LNCaP clone FGC (cell line): ENCODE data around the gene NUAK1.
"Not testable (repeated sequence)": the region's sequence is repeated elsewhere in the genome, so short reads cannot be mapped to it uniquely, and the experiment has no call there.

Experiments
- DNase-seq: peaks from one replicate; pipeline ENCODE4 v3.0.0-alpha.2; 2011; ENCODE audit warnings: low read depth
- H3K4me3 ChIP-seq: 2 replicates; pipeline ENCODE4 v1.5.1; 2011; ENCODE audit warnings: mild to moderate bottlenecking, low read depth, low read length, control low read depth
- CTCF ChIP-seq: IDR thresholded peaks from 2 replicates; pipeline ENCODE4 v1.5.1; 2012; ENCODE audit warnings: mild to moderate bottlenecking; ENCODE audit not compliant: control insufficient read depth, insufficient read depth; ENCODE audit errors: extremely low read depth

NUAK1 gene

GRCh38 chr12:106023039-106023438, 115.7 kb downstream of the NUAK1 start:
- TF ChIP-seq CTCF = no peak
- H3K4me3 ChIP-seq = no peak overlapping the region
- DNase-seq = no peak

- H3K4me3 ChIP-seq = no peak overlapping the region
- no peak for DNase-seq
- no peak for TF ChIP-seq CTCF
These were observed 116.2 kb downstream of the NUAK1 start for GRCh38 chr12:106022568-106023012.

DNA sequence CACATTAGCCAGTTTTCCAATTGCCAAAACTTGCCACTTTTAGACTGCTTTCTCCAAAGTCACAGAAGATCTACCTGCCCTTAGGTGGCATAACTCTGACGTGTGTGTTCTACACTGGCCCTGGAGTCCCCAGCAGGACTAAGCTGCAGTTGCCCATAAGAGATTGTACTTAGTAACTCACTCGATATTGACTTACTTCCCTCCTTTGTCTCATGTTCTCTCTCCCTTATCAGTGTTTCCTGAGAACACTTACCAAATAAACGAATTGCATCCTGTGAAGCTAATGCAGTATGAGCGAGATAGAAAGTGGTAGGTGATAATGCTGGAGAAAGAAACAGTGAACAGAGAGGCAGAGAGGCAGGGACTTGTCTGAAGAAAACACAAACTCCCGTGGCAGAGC, 117.2 kb downstream of the NUAK1 start:
- no peak for DNase-seq
- TF ChIP-seq CTCF = no peak
- H3K4me3 ChIP-seq = no peak overlapping the region

GRCh38 chr12:106020736-106021135, 118.0 kb downstream of the NUAK1 start:
- DNase-seq = no peak
- TF ChIP-seq CTCF = no peak
- no peak overlapping the region for H3K4me3 ChIP-seq

DNA sequence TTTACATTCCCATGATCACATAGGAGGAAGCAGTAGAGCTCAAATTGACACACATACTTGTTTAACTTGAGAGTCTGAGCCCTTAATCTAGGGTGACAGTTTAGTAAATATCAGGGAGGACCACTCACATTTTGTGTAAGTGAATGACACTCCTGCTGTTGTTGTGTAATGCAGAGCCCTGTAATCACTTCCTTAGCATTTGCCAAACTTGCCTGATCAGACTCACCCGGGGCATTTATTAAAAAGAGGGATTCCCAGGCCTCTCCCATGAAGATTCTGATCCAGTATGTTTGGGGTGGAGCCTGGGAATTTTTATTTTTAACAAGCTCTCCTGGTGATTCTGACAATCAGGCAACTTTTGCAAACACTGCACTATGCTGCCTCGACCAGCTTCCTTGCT, 119.6 kb downstream of the NUAK1 start:
- DNase-seq = no peak
- no peak for TF ChIP-seq CTCF

DNA sequence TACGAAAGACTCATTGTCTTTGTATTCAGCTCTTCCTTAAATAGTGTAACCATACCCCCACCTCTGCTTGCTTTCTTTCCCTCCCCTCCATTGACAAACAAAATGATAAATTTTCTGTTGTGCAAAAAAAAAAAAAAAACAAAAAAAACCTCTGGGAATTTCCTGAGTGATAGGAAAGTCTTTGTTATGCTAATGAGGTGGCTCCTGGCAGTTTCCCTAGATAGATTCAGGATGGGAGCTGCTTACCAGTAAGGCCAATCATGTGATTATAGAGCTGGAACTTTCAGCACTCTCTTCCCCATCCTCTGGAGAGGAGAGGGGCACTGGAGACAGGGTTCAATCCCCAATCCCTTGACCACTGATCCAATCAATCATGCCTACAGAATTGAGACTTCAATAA, 120.5 kb downstream of the NUAK1 start:
- no peak overlapping the region for H3K4me3 ChIP-seq
- no peak for TF ChIP-seq CTCF
- no peak for DNase-seq

More for the DNA sequence above, 119.6 kb downstream of the NUAK1 start:
- H3K4me3 ChIP-seq = no peak overlapping the region

- DNase-seq, H3K4me3 ChIP-seq: not testable (repeated sequence)
These were observed 122.0 kb downstream of the NUAK1 start for GRCh38 chr12:106016601-106017278.

- H3K4me3 ChIP-seq = no peak overlapping the region
- no peak for DNase-seq
- TF ChIP-seq CTCF = no peak
These were observed 123.1 kb downstream of the NUAK1 start for GRCh38 chr12:106015646-106016045.
